ENCODE data around the gene BTNL9.
"Not testable (repeated sequence)": the region's sequence is repeated elsewhere in the genome, so short reads cannot be mapped to it uniquely, and the experiment has no call there.

Gene BTNL9

DNA sequence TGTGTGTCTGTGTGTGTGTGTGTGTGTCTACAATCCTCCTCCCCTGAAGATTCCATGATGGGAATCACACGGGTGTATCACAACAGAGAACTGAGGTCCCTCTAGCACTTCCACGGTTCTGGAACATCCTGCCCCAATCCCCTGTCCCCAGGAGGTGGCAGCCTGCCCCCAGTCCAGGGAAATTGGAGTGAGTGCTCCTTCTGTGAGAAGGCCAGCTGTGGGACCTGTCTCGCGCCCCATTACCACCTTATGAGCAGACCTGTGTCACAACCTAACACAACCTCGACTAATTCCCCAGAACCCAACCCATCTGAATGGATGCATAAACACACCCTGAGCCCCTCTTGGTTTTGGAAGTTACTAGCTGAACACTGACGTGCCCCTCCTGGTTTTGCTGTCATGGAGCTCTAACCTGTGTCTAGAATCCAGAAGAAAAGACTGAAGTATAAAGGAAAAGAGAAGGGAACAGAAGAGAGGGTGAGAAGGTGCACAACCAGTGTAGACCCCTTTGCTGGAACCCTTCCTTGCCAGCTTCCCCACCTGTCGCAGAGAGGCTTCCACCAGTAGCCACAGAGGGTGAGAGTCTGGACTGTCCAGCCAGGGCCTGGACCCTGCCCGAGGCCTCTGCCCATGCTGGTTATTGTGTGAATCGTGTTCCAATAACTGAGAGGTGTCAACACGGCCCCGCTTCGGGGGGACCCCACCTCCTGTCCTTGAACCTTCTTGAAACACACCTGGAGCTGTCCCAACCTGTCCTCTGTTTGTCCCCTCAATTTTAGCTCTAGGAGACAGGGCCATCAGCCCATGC, 3.4 kb downstream of the BTNL9 start:
- DNase-seq: no peak

DNA sequence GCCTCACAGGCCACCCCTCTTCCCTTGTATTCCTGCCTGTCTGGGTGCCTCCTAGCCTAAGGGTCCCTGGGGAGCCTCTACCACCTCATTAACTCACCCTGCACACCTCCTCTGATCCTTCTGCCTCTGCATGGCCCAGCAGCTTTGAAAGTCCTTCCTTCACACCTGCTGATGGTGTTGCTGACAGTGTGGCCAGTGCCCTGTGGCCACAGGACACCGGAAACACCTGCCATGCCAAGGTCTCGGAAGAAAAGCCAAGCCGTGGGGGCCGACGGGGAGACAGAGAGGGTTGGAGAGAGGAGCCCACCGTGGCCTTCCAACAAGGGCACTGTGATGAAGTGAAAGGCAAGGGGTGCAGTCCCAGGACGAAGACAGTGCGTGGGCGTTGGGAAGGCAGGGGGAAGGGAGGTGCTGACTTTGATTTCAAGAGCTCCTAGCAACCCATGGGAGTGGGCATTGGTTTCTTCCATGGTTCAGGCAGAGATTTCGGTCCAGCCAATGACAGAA, 4.1 kb downstream of the BTNL9 start:
- no peak for DNase-seq

DNA sequence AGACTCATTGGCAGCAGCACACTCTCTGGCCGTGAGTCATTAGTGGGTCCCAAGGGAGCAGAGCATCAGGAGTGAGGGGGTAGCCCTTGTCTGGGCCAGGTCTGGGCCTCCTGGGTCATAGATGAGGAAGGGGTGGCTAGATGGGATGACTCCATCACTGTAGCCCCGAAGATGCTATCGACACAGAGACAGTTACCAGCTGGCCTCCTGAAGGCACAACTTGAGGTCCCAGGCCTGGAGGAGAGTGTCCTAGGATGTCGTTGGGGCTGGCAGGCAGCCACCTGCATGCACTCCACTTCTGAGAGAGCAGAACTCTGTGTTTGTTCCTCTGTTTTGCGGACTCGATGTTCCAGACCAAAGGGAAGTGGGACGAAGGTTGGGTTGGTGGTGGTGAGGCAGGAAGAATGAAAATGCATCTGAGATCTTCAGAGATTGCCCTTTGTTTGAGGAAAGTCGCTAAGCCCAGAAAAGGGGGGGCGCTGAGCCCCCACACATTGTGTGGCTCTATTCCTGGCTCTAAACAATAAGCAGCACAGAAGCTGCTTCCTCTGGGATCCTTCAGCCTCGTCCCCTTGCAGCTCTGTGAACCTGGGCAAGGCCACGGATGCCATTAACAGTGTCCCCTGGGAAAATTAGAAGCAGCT, 4.7 kb downstream of the BTNL9 start:
- no peak for DNase-seq

DNA sequence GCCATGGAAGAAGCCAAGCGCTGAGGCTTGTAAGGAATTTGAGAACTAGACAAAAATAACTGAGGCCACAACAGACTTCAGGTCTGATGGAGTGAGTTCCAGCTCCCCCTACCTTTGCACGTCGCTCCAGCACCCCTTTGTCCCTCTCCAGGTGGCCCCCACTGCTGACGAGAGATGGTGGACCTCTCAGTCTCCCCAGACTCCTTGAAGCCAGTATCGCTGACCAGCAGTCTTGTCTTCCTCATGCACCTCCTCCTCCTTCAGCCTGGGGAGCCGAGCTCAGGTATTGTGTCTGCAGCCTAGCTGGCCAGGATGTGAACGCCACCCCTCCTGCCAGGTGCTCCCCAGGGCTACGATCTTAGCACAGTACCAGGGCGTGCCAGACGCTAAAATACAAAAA, 5.2 kb downstream of the BTNL9 start:
- DNase-seq: no peak

DNA sequence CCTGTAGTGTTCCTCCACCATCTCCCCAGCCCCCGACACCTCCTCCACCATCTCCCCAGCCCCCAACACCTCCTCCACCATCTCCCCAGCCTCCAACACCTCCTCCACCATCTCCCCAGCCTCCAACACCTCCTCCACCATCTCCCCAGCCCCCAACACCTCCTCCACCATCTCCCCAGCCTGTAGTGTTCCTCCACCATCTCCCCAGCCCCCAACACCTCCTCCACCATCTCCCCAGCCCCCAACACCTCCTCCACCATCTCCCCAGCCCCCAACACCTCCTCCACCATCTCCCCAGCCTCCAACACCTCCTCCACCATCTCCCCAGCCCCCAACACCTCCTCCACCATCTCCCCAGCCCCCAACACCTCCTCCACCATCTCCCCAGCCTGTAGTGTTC, 5.8 kb downstream of the BTNL9 start:
- not testable (repeated sequence) for DNase-seq

DNA sequence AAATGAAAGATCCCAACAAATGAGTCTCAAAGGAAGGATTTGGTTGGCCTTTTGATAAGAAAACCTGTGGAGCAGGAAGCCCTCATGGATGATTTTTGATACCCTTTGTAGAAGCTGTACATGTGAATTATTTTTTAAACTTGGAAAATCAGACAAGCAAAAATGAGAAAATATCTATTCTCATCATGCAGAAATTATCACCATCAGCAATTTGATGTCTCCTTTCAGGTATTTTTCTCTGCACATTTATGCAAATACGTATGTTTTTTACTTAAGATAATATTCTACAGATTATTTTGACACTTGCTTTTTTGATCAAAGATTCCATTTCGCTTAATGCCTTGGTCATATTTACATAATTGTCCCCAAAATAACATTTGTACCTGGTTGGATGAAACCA, 7.2 kb downstream of the BTNL9 start:
- no peak for DNase-seq

DNA sequence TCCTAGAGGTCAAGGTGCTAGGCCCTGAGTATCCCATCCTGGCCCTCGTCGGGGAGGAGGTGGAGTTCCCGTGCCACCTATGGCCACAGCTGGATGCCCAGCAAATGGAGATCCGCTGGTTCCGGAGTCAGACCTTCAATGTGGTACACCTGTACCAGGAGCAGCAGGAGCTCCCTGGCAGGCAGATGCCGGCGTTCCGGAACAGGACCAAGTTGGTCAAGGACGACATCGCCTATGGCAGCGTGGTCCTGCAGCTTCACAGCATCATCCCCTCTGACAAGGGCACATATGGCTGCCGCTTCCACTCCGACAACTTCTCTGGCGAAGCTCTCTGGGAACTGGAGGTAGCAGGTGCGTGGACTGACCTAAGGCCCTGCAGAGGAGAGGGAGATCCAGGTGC, 7.9 kb downstream of the BTNL9 start:
- DNase-seq: no peak

DNA sequence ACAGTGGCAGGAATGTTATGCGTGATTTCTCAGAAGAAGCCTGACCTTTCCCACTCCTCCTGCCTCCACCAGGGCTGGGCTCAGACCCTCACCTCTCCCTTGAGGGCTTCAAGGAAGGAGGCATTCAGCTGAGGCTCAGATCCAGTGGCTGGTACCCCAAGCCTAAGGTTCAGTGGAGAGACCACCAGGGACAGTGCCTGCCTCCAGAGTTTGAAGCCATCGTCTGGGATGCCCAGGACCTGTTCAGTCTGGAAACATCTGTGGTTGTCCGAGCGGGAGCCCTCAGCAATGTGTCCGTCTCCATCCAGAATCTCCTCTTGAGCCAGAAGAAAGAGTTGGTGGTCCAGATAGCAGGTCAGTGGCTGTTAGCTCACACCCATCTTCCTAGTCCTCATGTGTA, 9.9 kb downstream of the BTNL9 start:
- DNase-seq: no peak

DNA sequence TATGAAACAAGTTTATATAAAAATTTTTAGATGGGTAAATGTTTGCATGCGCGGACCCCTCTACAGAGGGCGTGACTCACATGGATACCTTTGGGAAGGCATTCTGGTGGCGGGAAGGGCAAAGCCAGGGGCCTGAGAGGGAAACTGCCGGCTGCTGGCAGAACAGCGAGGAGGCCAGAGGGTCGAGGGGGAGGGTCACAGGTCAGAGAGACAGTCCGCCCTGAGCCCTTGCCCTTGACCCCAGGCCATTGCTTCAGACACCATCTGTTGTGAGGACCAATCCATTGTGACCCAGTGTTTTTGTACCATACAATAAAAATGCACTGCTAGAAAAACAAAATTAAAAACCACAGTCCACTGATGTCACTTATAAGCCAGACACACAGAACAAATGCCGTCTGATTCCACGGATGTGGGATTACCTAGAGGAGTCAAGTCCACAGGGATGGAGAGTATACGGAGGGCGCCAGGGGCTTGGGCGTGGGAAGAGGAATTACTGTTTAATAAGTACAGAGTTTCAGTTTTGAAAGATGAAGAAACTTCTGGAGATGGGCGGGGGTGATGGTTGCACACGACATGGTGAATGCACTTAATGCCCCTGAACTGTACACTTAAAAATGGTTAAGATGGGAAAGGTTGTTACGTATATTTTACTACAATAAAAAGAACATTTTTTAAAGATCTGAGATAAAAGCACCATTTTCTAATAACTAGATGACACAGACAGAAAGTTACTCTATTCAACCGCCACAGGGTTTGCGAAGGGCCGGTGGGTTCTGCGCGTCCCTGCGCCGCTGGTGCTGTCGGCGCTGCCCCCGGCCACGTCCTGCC, 12.0 kb downstream of the BTNL9 start:
- DNase-seq: no peak

DNA sequence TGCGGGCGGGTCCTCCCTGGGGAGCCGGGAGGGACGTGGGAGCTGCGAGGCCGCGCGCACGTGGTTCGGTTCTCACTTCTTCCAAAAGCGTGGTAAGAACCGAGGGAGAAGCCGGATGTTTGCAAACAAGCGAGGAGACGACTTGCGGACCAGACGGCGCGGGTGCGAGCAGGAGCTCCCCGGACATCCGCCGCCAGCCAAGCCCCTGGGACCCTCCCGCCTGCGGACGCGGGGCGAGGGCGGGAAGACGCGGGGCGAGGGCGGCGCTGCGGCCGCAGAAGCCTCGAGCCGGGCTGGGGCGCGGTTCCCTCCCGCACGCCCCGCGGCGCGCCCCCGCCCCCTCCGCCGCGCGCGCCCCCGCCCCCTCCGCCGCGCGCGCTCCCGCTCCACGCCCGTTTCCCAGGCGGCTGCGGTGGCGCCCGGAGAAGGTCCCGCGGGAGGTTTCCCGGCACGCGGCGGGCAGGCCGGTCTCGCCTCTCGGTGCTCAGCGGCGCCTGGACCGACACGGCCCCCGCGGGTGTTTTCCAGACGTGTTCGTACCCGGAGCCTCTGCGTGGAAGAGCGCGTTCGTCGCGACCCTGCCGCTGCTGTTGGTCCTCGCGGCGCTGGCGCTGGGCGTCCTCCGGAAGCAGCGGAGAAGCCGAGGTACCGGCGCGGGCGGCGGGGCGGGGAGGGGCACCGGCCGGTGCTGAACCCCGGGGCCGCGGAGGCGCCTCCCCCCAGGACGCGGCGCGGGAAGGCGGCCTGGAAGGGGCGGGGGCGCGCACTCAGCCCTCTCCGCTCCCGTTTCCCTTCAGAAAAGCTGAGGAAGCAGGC, 12.8 kb downstream of the BTNL9 start:
- DNase-seq: no peak

DNA sequence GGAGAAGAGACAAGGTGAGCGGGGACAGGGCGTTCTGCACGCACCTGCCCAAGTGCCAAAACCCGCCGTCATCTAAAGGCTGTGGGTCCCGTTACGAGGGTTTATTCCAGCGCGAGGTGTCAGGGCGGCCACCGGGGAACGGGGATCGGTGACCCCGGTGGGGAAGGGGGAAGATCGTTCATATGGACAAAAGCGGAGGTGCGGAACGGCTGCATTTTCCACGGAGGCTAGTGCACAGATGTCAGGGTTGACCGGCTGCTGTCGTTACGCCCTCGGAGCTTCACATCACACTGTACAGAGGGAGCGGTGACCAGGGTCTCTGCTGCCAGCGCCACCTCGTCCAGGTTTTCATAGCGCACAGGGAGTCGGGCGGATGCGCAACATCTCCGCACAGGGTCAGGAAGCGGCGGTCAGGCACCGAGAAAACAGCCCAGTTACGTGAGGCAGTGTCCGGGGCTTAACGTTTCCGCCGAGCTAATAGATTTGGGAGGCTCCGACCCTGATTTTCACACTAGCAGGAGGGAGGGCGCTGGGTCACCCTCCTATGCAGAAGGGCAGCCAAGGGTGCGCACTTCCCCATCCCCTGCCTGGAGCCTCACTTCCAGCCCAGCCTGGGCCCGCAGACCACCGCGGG, 13.5 kb downstream of the BTNL9 start:
- no peak for DNase-seq

DNA sequence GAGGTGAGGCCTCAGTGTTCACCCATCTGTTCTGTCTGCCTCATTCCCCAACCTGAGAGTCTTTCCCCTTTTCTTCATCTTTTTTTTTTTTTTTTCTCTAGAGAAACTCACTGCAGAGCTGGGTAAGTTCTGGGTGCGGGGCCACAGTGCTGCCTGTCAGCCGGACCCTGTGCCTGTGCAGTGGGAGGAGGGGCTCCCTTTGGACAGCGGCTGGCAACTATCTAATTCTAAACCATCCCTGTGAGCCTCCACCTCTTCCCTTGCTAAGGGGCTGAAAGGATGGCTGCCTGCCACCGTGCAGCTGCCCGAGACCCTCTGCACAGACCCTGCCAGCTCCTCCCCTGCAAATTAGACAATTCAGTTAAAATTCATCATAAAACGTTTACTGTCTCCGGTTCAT, 14.1 kb downstream of the BTNL9 start:
- DNase-seq: no peak

DNA sequence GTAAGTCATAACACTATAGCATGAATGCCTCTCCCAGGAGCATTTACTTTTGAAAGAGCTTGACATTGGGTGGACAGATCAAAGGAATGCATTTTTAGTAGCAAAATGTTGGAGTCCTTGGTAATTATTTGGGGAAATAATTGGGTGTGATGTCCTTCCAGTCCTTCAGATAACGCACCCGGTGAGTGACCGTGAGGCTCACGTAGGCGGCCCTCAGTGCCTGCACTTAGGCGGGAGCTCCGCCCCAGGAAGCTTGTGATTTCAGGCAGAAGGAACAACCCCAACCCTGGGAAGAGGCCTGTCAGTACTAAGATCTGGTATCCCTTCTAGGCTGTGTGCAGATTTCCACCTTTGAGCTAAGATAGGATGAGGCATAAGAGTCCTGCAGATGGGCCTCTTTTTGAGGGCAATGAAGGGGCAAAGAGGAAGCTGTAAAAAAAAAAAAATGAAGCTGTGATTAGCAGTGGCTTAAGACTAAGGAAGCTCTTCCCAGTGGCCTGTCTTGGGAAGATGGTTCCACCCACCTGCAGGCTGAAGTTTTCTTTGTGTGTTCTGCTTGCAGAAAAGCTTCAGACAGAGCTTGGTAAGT, 14.9 kb downstream of the BTNL9 start:
- no peak for DNase-seq

DNA sequence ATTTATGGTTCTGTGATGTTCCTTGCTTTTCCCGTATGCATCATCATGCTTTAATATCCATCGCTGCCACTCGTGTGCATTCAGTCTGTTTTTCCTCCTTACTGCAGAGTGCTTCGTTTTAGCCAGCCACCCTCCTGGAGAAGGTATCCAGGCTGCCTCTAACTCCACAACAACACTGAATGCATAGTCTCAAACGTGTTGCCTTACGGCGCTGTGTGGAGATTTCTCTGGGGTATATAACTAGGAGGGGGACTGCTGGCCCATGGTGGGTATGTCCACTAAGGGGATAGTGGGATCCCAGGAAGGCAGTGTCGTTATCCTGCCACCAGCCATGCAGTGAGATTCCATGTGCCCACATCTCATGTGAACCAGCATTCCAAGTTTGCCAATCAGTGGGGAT, 16.4 kb downstream of the BTNL9 start:
- no peak for DNase-seq

DNA sequence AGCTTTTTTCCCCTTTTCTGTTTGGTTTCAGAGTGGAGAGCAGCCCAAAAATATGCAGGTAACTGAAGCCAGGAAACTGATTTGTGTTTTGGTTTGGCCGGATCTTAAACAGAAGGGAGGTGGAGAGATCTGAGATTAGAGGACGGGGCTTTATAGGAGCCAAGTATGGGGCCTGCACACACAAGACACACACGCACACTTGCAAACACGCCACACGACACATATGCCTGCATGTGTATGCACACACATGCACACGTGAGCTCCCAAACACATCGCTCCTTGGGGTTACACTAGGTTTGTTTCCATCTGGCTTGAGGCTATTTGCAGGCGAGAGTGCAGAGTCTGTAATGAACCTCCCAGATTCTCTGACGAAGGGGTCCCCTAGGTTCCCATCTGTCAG, 18.3 kb downstream of the BTNL9 start:
- DNase-seq: no peak

DNA sequence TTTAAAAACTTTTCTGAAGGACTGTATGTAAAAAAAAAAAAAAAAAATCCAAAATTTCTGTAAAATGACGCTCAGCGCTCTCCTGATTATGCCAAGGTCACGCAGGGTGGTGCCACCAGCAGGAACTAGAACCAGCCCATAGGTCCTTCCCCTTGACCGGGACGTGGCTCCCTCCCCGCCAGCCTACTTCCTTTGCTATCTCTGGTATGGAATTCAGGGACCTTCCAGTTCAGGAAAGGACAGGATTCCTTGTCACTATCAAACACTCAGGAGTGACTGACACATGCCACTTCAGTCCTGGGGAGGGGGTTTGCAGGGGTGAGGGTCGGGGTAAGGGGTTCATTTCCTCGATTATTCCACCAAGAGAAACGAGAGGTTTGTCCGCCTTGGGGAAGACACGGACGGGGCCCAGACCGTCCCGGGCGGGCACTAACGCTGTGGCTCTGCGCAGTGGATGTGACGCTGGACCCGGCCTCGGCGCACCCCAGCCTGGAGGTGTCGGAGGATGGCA, 18.8 kb downstream of the BTNL9 start:
- DNase-seq: no peak

DNA sequence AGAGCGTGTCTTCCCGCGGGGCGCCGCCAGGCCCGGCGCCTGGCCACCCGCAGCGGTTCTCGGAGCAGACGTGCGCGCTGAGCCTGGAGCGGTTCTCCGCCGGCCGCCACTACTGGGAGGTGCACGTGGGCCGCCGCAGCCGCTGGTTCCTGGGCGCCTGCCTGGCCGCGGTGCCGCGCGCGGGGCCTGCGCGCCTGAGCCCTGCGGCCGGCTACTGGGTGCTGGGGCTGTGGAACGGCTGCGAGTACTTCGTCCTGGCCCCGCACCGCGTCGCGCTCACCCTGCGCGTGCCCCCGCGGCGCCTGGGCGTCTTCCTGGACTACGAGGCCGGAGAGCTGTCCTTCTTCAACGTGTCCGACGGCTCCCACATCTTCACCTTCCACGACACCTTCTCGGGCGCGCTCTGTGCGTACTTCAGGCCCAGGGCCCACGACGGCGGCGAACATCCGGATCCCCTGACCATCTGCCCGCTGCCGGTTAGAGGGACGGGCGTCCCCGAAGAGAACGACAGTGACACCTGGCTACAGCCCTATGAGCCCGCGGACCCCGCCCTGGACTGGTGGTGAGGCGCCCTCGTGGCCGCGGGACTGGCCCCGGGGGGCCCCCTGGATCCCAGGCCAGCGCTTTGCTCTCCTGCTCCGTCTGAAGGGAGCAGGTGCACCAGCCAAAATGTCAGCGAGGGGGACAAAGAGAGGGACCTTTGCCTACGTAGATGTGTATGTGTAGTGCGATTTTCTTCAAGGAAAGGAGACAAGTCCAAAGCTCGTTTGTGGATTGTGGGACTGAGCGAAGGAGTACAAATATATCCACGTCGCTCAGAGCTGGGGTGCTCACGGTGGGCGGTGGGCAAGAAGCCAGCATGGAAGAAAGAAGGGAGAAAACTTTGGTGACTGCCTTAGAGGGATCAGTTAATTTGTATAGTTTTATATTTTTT, 19.5 kb downstream of the BTNL9 start:
- DNase-seq: no peak

DNA sequence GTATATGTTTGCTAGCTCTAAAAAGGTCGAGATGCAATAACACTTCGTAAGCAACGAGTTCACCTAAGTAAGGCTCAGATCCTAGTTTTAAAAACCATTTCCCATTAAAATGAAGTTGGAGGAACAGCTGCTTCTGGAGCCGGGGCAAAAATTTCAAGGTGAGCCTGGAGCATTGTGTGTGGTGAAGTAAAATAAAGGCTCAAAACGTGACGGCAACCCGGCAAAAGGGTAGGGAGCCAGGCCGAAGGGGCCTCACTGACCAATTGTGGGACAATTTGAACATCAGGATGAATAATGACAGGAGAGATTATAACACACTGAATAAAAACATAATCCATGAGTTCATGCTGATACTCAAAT, 20.1 kb downstream of the BTNL9 start:
- DNase-seq: no peak

DNA sequence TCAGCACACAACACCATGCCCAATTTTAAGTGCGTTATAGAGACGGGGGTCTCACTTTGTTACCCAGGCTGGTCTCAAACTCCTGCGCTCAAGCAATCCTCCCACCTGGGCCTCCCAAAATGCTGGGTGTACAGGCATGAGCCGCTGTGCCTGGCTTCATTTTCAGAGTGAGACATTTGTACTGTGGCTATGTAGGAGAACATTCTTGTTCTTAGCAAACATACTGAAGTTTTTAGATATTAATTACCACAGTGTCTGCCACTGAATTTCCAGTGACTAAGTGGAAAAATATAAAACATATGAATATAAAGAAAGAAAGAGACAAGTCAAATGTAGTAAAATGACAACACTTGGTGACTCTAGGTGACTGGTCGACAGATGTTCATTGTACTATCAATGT, 20.9 kb downstream of the BTNL9 start:
- DNase-seq: no peak

DNA sequence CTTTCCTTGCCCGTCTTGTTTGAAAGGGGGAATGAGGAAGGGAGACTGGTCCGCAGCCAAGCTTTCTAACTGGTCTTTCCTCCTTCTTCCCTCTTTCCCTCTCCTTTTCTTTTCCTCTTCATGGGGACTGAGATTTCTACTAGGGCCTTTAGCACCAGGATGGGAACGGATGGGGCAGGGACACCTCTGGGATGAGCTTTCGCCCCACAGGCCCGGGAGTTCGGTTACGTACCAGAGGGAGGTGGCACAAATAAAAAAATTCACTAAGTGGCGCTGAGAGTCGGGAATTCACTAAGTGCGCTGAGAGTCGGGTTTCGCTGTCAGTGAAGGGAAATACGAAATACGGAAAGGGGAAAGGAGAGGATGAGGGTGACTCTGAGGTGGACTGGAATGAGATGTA, 21.6 kb downstream of the BTNL9 start:
- DNase-seq: no peak

DNA sequence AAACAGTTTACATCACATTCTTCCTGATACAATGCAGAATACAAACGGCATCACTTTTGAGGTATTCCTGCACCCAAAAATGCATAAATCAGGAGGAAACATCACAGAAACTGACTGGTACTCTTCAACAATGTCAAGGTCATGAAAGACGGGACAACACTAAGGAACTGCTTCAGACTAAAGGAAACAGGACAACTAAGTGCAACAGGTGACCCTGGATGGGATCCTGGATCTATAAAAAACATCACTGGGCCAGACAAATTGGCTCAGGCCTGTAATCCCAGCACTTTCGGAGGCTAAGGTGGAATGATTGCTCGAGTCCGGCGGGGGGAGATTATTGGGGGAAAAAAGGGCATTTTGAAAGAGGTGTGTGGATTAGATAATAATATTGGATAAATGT, 22.6 kb downstream of the BTNL9 start:
- DNase-seq: no peak

All from activated CD4-positive, alpha-beta T cell treated with anti-CD3 and anti-CD28 coated beads, Interleukin-2, amount 50 U/mL, for 16 hours (primary cell).